Measurements from ENCODE around the gene NUP35.

The NUP35 gene

GRCh38 chr2:183124222-183124956, at the start of gene NUP35:
Gene NUP35, plus strand, starts transcription at chr2:183124443. Its CDS starts 15 bp downstream, at chr2:183124458.
- peak; percentile 80 for FAIRE-seq

- no peak for FAIRE-seq
These were observed 46.1 kb upstream of the NUP35 start for GRCh38 chr2:183078163-183078463.

- FAIRE-seq: peak; percentile 91
These were observed 45.6 kb upstream of the NUP35 start, which contains the start of gene DUSP19 for GRCh38 chr2:183078464-183079138. Gene DUSP19, plus strand, starts transcription at chr2:183078747. Its CDS starts 187 bp downstream, at chr2:183078934.

GRCh38 chr2:183079139-183079775, 45.0 kb upstream of the NUP35 start:
- no peak for FAIRE-seq

GRCh38 chr2:183081911-183082310, 42.3 kb upstream of the NUP35 start:
- no peak for FAIRE-seq

GRCh38 chr2:183088061-183088460, 36.2 kb upstream of the NUP35 start:
- no peak for FAIRE-seq

GRCh38 chr2:183089192-183089851, 34.9 kb upstream of the NUP35 start:
- no peak for FAIRE-seq

GRCh38 chr2:183091318-183091953, 32.8 kb upstream of the NUP35 start:
- no peak for FAIRE-seq

- FAIRE-seq: no peak
These were observed 32.3 kb upstream of the NUP35 start for GRCh38 chr2:183091954-183092345.

- no peak for FAIRE-seq
These were observed 30.2 kb upstream of the NUP35 start for GRCh38 chr2:183093857-183094657.

GRCh38 chr2:183105402-183106134, 18.7 kb upstream of the NUP35 start:
- FAIRE-seq: no peak

GRCh38 chr2:183112577-183112976, 11.7 kb upstream of the NUP35 start:
- FAIRE-seq: no peak

GRCh38 chr2:183113630-183114029, 10.6 kb upstream of the NUP35 start:
- FAIRE-seq: no peak

GRCh38 chr2:183117226-183117625, 7.0 kb upstream of the NUP35 start:
- FAIRE-seq: no peak

- no peak for FAIRE-seq
These were observed 905 bp upstream of the NUP35 start for GRCh38 chr2:183123117-183123958.

GRCh38 chr2:183123959-183124221, 353 bp upstream of the NUP35 start:
- peak; percentile 46 for FAIRE-seq

- no peak for FAIRE-seq
These were observed 663 bp downstream of the NUP35 start for GRCh38 chr2:183124957-183125255.

- no peak for FAIRE-seq
These were observed 1.6 kb downstream of the NUP35 start for GRCh38 chr2:183125659-183126341.

- FAIRE-seq: no peak
These were observed 2.4 kb downstream of the NUP35 start for GRCh38 chr2:183126635-183127034.

GRCh38 chr2:183134016-183134415, 9.8 kb downstream of the NUP35 start:
- FAIRE-seq: no peak
